ENCODE measurements around the gene ROCK2. TPM values are rescaled to one million over a fixed set of nuclear protein-coding genes. Genes with fewer than 3 reads are reported as not detected.
A peak's percentile ranks its signal among the peaks of the same experiment; 100 is the strongest.

The ROCK2 gene
- total RNA-seq, 1 donor from 2014 or later: 41.7 TPM

GRCh38 chr2:11142330-11142729 is 202.1 kb downstream of the ROCK2 start:
- H3K27me3 Mint-ChIP-seq: peaks cover 9% of the 10 kb centered on the region
- no peak overlapping the region for H3K4me3 Mint-ChIP-seq
- peaks cover 6% of the 10 kb centered on the region for H3K4me1 Mint-ChIP-seq (ENCODE audit: unreplicated experiment)
- H3K27ac Mint-ChIP-seq: no peak overlapping the region
- TF ChIP-seq CTCF (conservative IDR thresholded peaks at IDR 0.05): no peak
- DNase-seq (ENCODE audit: extremely low spot score, unreplicated experiment): no peak
- no peaks in the 10 kb centered on the region for H3K36me3 Mint-ChIP-seq
- no peaks in the 10 kb centered on the region for H3K9me3 Mint-ChIP-seq

- H3K36me3 Mint-ChIP-seq: no peaks in the 10 kb centered on the region
- H3K27me3 Mint-ChIP-seq: peaks cover 14% of the 10 kb centered on the region
- H3K27ac Mint-ChIP-seq: no peak overlapping the region
- TF ChIP-seq CTCF (conservative IDR thresholded peaks at IDR 0.05): no peak
- H3K9me3 Mint-ChIP-seq: no peaks in the 10 kb centered on the region
- no peak for DNase-seq (ENCODE audit: extremely low spot score, unreplicated experiment)
- peaks cover 6% of the 10 kb centered on the region for H3K4me1 Mint-ChIP-seq (ENCODE audit: unreplicated experiment)
- no peak overlapping the region for H3K4me3 Mint-ChIP-seq
Measured at GRCh38 chr2:11141319-11141718, 203.1 kb downstream of the ROCK2 start.

GRCh38 chr2:11140492-11140891 is 203.9 kb downstream of the ROCK2 start:
- Mint-ChIP-seq H3K4me1 (ENCODE audit: unreplicated experiment) (peaks cover 6% of the 10 kb centered on the region), H3K36me3 (no peaks in the 10 kb centered on the region), H3K27ac (no peak overlapping the region), H3K9me3 (no peaks in the 10 kb centered on the region), H3K4me3 (no peak overlapping the region), H3K27me3 (peaks cover 19% of the 10 kb centered on the region)
- TF ChIP-seq CTCF (conservative IDR thresholded peaks at IDR 0.05): no peak
- no peak for DNase-seq (ENCODE audit: extremely low spot score, unreplicated experiment)

- H3K4me3 Mint-ChIP-seq: peak overlapping the region; percentile 29
- H3K9me3 Mint-ChIP-seq: no peaks in the 10 kb centered on the region
- no peak overlapping the region for H3K27ac Mint-ChIP-seq
- H3K36me3 Mint-ChIP-seq: no peaks in the 10 kb centered on the region
- H3K4me1 Mint-ChIP-seq (ENCODE audit: unreplicated experiment): peaks cover 15% of the 10 kb centered on the region
- no peak for DNase-seq (ENCODE audit: extremely low spot score, unreplicated experiment)
- TF ChIP-seq CTCF (conservative IDR thresholded peaks at IDR 0.05): no peak
- H3K27me3 Mint-ChIP-seq: peaks cover 13% of the 10 kb centered on the region
Measured at GRCh38 chr2:11134349-11134748, 210.1 kb downstream of the ROCK2 start.

- H3K4me3 Mint-ChIP-seq: no peak overlapping the region
- DNase-seq (ENCODE audit: extremely low spot score, unreplicated experiment): no peak
- peaks cover 15% of the 10 kb centered on the region for H3K4me1 Mint-ChIP-seq (ENCODE audit: unreplicated experiment)
- H3K36me3 Mint-ChIP-seq: no peaks in the 10 kb centered on the region
- peaks cover 13% of the 10 kb centered on the region for H3K27me3 Mint-ChIP-seq
- no peaks in the 10 kb centered on the region for H3K9me3 Mint-ChIP-seq
- no peak for TF ChIP-seq CTCF (conservative IDR thresholded peaks at IDR 0.05)
- no peak overlapping the region for H3K27ac Mint-ChIP-seq
Measured at GRCh38 chr2:11133936-11134320, 210.5 kb downstream of the ROCK2 start.

Data from type B pancreatic cell (in vitro differentiated cells).